A549 (cell line): Measurements from ENCODE around the gene UNC5A. TPM values are rescaled to one million over a fixed set of nuclear protein-coding genes. Genes with fewer than 3 reads are reported as not detected.

Source experiments
- ATAC-seq, 2 experiments: fragments of 200-7000 bp in 1 of 2; fragments of >200 bp in 1 of 2; cut with Nextera tagmentation in 1 of 2; cut with Tn5 transposase in 1 of 2; 3 replicates each; pipeline versions ENCODE4 v1.8.0 to v1.9.1; 2018 to 2020; ENCODE audit warnings: mild to moderate bottlenecking in 1 of 2, moderate library complexity in 1 of 2
- CTCF ChIA-PET: fragments of 300-600 bp; sonication (Branson Sonifier 250); formaldehyde crosslinking; extraction: SDS; loops from one replicate; lab custom pipeline; 2021; ENCODE audit warnings: antibody characterized with exemption, inconsistent platforms; lab: Yijun Ruan, JAX
- POLR2A ChIA-PET: fragments of 350-600 bp; formaldehyde crosslinking; extraction: SDS; loops from one replicate; lab custom pipeline; 2021; ENCODE audit warnings: antibody characterized with exemption, inconsistent platforms; lab: Yijun Ruan, JAX
- DNase-seq, 2 experiments: peaks; one replicate each; pipeline versions ENCODE4 v3.0.0 to v3.0.0-alpha.2; 2011 to 2016; ENCODE audit warnings: low read depth in 1 of 2, low spot score in 1 of 2
- FAIRE-seq: peaks from 2 replicates; lab custom pipeline; 2011; peaks lifted over from hg19 to GRCh38; lab: Jason Lieb, UNC
- H3K27ac ChIP-seq, 2 experiments: fragments of >200 bp; sonication (Bioruptor Twin); formaldehyde crosslinking; 3 replicates each; pipeline ENCODE4 v1.5.1; 2016 to 2017
- H3K4me1 ChIP-seq: fragments of >200 bp; sonication (Bioruptor Twin); formaldehyde crosslinking; 3 replicates; pipeline ENCODE4 v1.6.1; 2016
- H3K4me2 ChIP-seq: fragments of >200 bp; sonication (Bioruptor Twin); formaldehyde crosslinking; 3 replicates; pipeline ENCODE4 v1.6.1; 2016
- H3K4me3 ChIP-seq: fragments of >200 bp; sonication (Bioruptor Twin); formaldehyde crosslinking; 3 replicates; pipeline ENCODE4 v1.5.1; 2016
- H3K9me3 ChIP-seq: fragments of >200 bp; sonication (Bioruptor Twin); formaldehyde crosslinking; 3 replicates; pipeline ENCODE4 v1.6.1; 2016
- CBX8 ChIP-seq: fragments of 200-600 bp; sonication (generic); IDR thresholded peaks from 2 replicates; pipeline ENCODE4 v1.6.1; 2016
- CEBPB ChIP-seq, 2 experiments: fragments of >200 bp in 1 of 2; sonication (Bioruptor Twin) in 1 of 2; formaldehyde crosslinking in 1 of 2; IDR thresholded peaks; 2 replicates each; pipeline ENCODE4 v1.6.1; 2012 to 2016
- CHD2 ChIP-seq: fragments of 150-350 bp; IDR thresholded peaks from 2 replicates; pipeline ENCODE4 v1.6.1; 2014; ENCODE audit warnings: low read length; ENCODE audit not compliant: partially characterized antibody
- EHF ChIP-seq: fragments of 250-450 bp; sonication (Bioruptor Pico); IDR thresholded peaks from 2 replicates; pipeline ENCODE4 v1.5.0; 2020; ENCODE audit warnings: mild to moderate bottlenecking
- FOSL2 ChIP-seq, 2 experiments: fragments of 450-650 bp in 1 of 2; fragments of >200 bp in 1 of 2; sonication (Bioruptor Twin) in 1 of 2; formaldehyde crosslinking; IDR thresholded peaks; 2 replicates each; pipeline versions ENCODE4 v1.5.0 to v1.6.1; 2016 to 2020; ENCODE audit warnings: mild to moderate bottlenecking in 1 of 2, moderate library complexity in 1 of 2
- HDAC2 ChIP-seq: fragments of 200-600 bp; sonication (generic); IDR thresholded peaks from 2 replicates; pipeline ENCODE4 v1.6.1; 2016
- HOXA7 ChIP-seq: fragments of 250-450 bp; sonication (Bioruptor Pico); IDR thresholded peaks from 2 replicates; pipeline ENCODE4 v1.5.0; 2020; ENCODE audit warnings: mild to moderate bottlenecking, moderate library complexity
- HOXB13 ChIP-seq: fragments of 250-450 bp; sonication (Bioruptor Pico); IDR thresholded peaks from 2 replicates; pipeline ENCODE4 v1.5.0; 2020; ENCODE audit warnings: low read depth, mild to moderate bottlenecking, moderate library complexity
- HOXB5 ChIP-seq: fragments of 250-450 bp; sonication (Bioruptor Pico); IDR thresholded peaks from 2 replicates; pipeline ENCODE4 v1.5.0; 2020; ENCODE audit warnings: mild to moderate bottlenecking, moderate library complexity
- JUN ChIP-seq, 2 experiments: fragments of >200 bp; sonication (Bioruptor Twin); formaldehyde crosslinking; IDR thresholded peaks; 2 replicates in 1 of 2; 3 replicates in 1 of 2; pipeline ENCODE4 v1.6.1; 2016 to 2017
- JUNB ChIP-seq: fragments of >200 bp; sonication (Bioruptor Twin); formaldehyde crosslinking; IDR thresholded peaks from 2 replicates; pipeline ENCODE4 v1.6.1; 2016
- MAFK ChIP-seq: fragments of 450-650 bp; IDR thresholded peaks from 2 replicates; pipeline ENCODE4 v1.6.1; 2014; ENCODE audit not compliant: partially characterized antibody
- PHF8 ChIP-seq: fragments of 200-600 bp; sonication (generic); IDR thresholded peaks from 2 replicates; pipeline ENCODE4 v1.6.1; 2016; ENCODE audit warnings: low read depth, mild to moderate bottlenecking, antibody characterized with exemption, moderate library complexity, borderline replicate concordance
- RAD21 ChIP-seq, 2 experiments: fragments of >200 bp in 1 of 2; sonication (Bioruptor Twin) in 1 of 2; formaldehyde crosslinking in 1 of 2; IDR thresholded peaks in 1 of 2; conservative IDR thresholded peaks in 1 of 2; 2 replicates in 1 of 2; 3 replicates in 1 of 2; pipeline ENCODE4 v1.6.1; 2012 to 2018; ENCODE audit warnings: inconsistent platforms in 1 of 2
- RFX5 ChIP-seq: fragments of 450-650 bp; IDR thresholded peaks from 2 replicates; pipeline ENCODE4 v1.7.1; 2014; ENCODE audit warnings: antibody characterized with exemption, mild to moderate bottlenecking, moderate library complexity
- SMC3 ChIP-seq: fragments of >200 bp; sonication (Bioruptor Twin); formaldehyde crosslinking; IDR thresholded peaks from 3 replicates; pipeline ENCODE4 v1.6.1; 2018; ENCODE audit warnings: inconsistent platforms
- SREBF2 ChIP-seq: fragments of 450-650 bp; IDR thresholded peaks from 2 replicates; pipeline ENCODE4 v1.6.1; 2014; ENCODE audit warnings: mild to moderate bottlenecking, moderate library complexity
- TP53 ChIP-seq: fragments of 250-450 bp; sonication (Bioruptor Pico); IDR thresholded peaks from 2 replicates; pipeline ENCODE4 v1.5.0; 2021; ENCODE audit warnings: mild to moderate bottlenecking, moderate library complexity
- ZC3H11A ChIP-seq: fragments of 450-650 bp; IDR thresholded peaks from 2 replicates; pipeline ENCODE4 v1.6.1; 2014; ENCODE audit warnings: antibody characterized with exemption, mild to moderate bottlenecking
- WGBS: methylation state at CpG from one replicate; pipeline ENCODE4 v1.1.6; 2017; ENCODE audit errors: missing lambda C conversion rate; 5-methylcytosine and 5-hydroxymethylcytosine counted together
- polyA plus RNA-seq, 4 experiments: library from polyadenylated mRNA; depleted of rRNA in 3 of 4; stranded (reverse); fragments of >200 nt; fragmentation: RNase III in 1 of 4; extraction: RNeasy Plus Mini Kit Qiagen cat#74134 plus additional on column Dnase treatment in 1 of 4; gene quantifications; 2 replicates in 3 of 4; 3 replicates in 1 of 4; pipeline ENCODE4 v1.2.3, GENCODE V29; 2011 to 2017
- TF ChIP-seq, protein P1 (sequence below): fragments of >200 bp; sonication (Bioruptor Twin); formaldehyde crosslinking; IDR thresholded peaks from 3 replicates; pipeline ENCODE4 v1.6.1; 2016
- TF ChIP-seq, protein P2 (sequence below): fragments of 250-450 bp; sonication (Bioruptor Pico); IDR thresholded peaks from 2 replicates; pipeline ENCODE4 v1.5.0; 2020; ENCODE audit warnings: low read depth, mild to moderate bottlenecking, moderate library complexity
- TF ChIP-seq, protein P3 (sequence below): IDR thresholded peaks from 2 replicates; pipeline ENCODE4 v1.6.1; 2012; ENCODE audit warnings: low read depth, borderline replicate concordance
- TF ChIP-seq, protein P4 (sequence below): fragments of >200 bp; sonication (Bioruptor Twin); formaldehyde crosslinking; IDR thresholded peaks from 2 replicates; pipeline ENCODE4 v1.6.1; 2016
- TF ChIP-seq, protein P5 (sequence below): IDR thresholded peaks from 2 replicates; pipeline ENCODE4 v1.6.1; 2012
- TF ChIP-seq, protein P6 (sequence below): fragments of 250-450 bp; sonication (Bioruptor Pico); IDR thresholded peaks from 2 replicates; pipeline ENCODE4 v1.5.0; 2021; ENCODE audit warnings: mild to moderate bottlenecking, moderate library complexity, borderline replicate concordance
- TF ChIP-seq, protein P7 (sequence below): fragments of >200 bp; sonication (Bioruptor Twin); formaldehyde crosslinking; IDR thresholded peaks from 3 replicates; pipeline ENCODE4 v1.5.1; 2016

Gene UNC5A
- polyA plus RNA-seq, 2 of the 4 experiments (the other 2 are of a cell fraction) = 0.03 to 0.14 TPM

DNA sequence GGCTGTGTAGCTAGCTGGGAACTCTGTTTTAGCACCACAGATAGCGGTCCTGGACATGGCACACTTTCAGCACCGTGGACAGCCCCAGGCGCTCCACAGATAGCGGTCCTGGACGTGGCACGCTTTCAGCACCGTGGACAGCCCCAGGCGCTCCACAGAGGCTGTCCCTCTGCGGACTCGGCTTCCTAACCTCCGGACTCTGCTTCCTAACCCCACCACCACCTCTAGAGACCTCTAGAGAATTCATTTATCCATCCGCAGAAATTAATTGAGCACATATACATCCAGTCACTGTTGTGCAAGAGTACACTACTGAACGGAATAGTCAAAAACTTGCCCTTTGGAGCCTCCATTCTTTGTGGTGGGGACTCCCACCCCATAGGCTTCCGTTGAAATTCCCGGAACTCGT, 27.4 kb downstream of the UNC5A start (continued):
- TF ChIP-seq TP53 (no peak), SREBF2 (no peak), HOXB5 (CRISPR knock-in tag) (peak; percentile 99), RFX5 (no peak)

DNA sequence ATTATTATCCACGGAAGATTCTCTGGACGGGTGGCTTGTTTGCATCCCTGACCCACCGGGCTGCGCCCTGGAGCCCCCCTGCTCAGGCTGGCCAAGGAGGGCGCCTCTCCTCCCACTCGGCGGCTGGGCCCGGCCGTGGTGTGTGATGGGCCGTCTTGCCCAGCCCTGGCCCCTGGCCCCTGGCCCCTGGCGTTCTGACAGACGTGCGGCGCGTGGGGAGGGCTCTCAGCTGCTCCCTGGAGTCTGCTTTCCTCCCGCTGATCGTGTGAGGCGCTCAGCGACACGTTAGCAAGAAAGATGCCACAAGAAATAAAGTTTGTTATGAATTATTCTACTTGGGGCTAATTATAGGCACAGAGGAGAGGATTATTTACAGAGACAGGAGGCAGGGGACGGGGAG, 33.3 kb downstream of the UNC5A start:
- Histone ChIP-seq H3K9me3 (no peaks in the 10 kb centered on the region), H3K4me2 (no peak overlapping the region), H3K4me1 (no peaks in the 10 kb centered on the region), H3K27ac (no peak overlapping the region), H3K4me3 (no peak overlapping the region)
- FAIRE-seq (no peak), ATAC-seq (no peak), DNase-seq (no peak)
- TF ChIP-seq, protein P1, sequence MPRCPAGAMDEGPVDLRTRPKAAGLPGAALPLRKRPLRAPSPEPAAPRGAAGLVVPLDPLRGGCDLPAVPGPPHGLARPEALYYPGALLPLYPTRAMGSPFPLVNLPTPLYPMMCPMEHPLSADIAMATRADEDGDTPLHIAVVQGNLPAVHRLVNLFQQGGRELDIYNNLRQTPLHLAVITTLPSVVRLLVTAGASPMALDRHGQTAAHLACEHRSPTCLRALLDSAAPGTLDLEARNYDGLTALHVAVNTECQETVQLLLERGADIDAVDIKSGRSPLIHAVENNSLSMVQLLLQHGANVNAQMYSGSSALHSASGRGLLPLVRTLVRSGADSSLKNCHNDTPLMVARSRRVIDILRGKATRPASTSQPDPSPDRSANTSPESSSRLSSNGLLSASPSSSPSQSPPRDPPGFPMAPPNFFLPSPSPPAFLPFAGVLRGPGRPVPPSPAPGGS = no peak
- TF ChIP-seq CBX8 (no peak), FOSL2 (IDR thresholded peaks at IDR 0.05) (no peak), FOSL2 (CRISPR knock-in tag; IDR thresholded peaks at IDR 0.05) (no peak), EHF (CRISPR knock-in tag) (no peak), JUNB (no peak), SMC3 (no peak), HOXB13 (CRISPR knock-in tag) (no peak)
- TF ChIP-seq, protein P2, sequence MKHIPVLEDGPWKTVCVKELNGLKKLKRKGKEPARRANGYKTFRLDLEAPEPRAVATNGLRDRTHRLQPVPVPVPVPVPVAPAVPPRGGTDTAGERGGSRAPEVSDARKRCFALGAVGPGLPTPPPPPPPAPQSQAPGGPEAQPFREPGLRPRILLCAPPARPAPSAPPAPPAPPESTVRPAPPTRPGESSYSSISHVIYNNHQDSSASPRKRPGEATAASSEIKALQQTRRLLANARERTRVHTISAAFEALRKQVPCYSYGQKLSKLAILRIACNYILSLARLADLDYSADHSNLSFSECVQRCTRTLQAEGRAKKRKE = no peak
- ChIA-PET CTCF (interaction anchor here (0.9 kb wide), 2 partner anchors 183 to 271 kb away, joined by 3 read pairs; no protein-coding TSS in a partner anchor), POLR2A (no interaction called here)
- 67% methylated on average over 20 of the region's 21 CpGs for WGBS

DNA sequence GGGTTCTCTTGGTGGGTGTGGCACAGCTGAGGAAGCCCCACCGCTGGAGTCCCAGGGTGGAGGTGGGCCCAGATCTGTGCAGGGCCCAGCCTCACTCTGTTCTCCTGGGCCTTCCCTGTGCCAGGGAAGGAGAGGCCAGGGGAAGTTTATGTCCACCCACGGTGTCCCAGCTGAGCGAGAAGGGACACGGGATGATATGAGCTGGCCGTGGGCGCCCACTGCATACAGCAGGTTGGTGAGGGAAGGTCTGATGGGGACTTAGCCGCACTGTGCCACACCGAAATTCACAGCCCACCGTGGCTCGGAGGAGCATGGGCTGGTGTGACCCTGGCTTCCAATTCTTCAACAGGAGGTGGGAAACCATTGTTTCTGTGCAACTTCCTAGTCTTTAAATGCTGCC, 33.9 kb downstream of the UNC5A start:
- ChIA-PET POLR2A (no interaction called here), CTCF (interaction anchor here (0.9 kb wide), 3 partner anchors 11 to 270 kb away, joined by 3 read pairs; no protein-coding TSS in a partner anchor)
- 61% methylated on average over 9 of the region's 10 CpGs for WGBS
- no peak overlapping the region for H3K27ac ChIP-seq
- H3K4me2 ChIP-seq = no peak overlapping the region
- no peaks in the 10 kb centered on the region for H3K9me3 ChIP-seq
- DNase-seq (no peak), ATAC-seq (peak; percentile 13 to 22; a peak in 2 of 6 replicates), FAIRE-seq (no peak)
- no peak overlapping the region for H3K4me3 ChIP-seq
- no peaks in the 10 kb centered on the region for H3K4me1 ChIP-seq
- TF ChIP-seq MAFK (no peak), CHD2 (no peak), SREBF2 (no peak), HDAC2 (no peak), SMC3 (no peak), JUN (IDR thresholded peaks at IDR 0.05) (no peak), RAD21 (conservative IDR thresholded peaks at IDR 0.05 in 1 of 2, IDR thresholded peaks at IDR 0.05 in 1 of 2) (no peak), HOXA7 (no peak), PHF8 (no peak), TP53 (no peak), ZC3H11A (no peak), CEBPB (IDR thresholded peaks at IDR 0.05) (no peak), JUNB (no peak)
- TF ChIP-seq, protein P3, sequence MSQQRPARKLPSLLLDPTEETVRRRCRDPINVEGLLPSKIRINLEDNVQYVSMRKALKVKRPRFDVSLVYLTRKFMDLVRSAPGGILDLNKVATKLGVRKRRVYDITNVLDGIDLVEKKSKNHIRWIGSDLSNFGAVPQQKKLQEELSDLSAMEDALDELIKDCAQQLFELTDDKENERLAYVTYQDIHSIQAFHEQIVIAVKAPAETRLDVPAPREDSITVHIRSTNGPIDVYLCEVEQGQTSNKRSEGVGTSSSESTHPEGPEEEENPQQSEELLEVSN = no peak
- TF ChIP-seq, protein P4, sequence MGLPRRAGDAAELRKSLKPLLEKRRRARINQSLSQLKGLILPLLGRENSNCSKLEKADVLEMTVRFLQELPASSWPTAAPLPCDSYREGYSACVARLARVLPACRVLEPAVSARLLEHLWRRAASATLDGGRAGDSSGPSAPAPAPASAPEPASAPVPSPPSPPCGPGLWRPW = no peak
- TF ChIP-seq, protein P5, sequence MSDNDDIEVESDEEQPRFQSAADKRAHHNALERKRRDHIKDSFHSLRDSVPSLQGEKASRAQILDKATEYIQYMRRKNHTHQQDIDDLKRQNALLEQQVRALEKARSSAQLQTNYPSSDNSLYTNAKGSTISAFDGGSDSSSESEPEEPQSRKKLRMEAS = no peak
- TF ChIP-seq, protein P6, sequence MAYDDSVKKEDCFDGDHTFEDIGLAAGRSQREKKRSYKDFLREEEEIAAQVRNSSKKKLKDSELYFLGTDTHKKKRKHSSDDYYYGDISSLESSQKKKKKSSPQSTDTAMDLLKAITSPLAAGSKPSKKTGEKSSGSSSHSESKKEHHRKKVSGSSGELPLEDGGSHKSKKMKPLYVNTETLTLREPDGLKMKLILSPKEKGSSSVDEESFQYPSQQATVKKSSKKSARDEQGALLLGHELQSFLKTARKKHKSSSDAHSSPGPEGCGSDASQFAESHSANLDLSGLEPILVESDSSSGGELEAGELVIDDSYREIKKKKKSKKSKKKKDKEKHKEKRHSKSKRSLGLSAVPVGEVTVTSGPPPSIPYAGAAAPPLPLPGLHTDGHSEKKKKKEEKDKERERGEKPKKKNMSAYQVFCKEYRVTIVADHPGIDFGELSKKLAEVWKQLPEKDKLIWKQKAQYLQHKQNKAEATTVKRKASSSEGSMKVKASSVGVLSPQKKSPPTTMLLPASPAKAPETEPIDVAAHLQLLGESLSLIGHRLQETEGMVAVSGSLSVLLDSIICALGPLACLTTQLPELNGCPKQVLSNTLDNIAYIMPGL (CRISPR knock-in tag) = no peak
- TF ChIP-seq, protein P7, sequence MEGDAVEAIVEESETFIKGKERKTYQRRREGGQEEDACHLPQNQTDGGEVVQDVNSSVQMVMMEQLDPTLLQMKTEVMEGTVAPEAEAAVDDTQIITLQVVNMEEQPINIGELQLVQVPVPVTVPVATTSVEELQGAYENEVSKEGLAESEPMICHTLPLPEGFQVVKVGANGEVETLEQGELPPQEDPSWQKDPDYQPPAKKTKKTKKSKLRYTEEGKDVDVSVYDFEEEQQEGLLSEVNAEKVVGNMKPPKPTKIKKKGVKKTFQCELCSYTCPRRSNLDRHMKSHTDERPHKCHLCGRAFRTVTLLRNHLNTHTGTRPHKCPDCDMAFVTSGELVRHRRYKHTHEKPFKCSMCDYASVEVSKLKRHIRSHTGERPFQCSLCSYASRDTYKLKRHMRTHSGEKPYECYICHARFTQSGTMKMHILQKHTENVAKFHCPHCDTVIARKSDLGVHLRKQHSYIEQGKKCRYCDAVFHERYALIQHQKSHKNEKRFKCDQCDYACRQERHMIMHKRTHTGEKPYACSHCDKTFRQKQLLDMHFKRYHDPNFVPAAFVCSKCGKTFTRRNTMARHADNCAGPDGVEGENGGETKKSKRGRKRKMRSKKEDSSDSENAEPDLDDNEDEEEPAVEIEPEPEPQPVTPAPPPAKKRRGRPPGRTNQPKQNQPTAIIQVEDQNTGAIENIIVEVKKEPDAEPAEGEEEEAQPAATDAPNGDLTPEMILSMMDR = no peak
